BLaER1 treated with 17β-estradiol and CSF1 and Interleukin-3, amounts not matched to agents 10 nM and 100 nM (cell line): ENCODE measurements around the gene ACTN2.

Source experiments
- H3K27ac ChIP-seq, 11 experiments: shearing (Covaris generic); formaldehyde crosslinking; 2 replicates each; pipeline ENCODE4 v1.8.1; 2022
- H3K27me3 ChIP-seq, 11 experiments: shearing (Covaris generic); formaldehyde crosslinking; 2 replicates each; pipeline ENCODE4 v1.8.1; 2022
- H3K36me3 ChIP-seq, 11 experiments: shearing (Covaris generic); formaldehyde crosslinking; 2 replicates each; pipeline ENCODE4 v1.8.1; 2022
- H3K4me1 ChIP-seq, 10 experiments: shearing (Covaris generic); formaldehyde crosslinking; 2 replicates each; pipeline ENCODE4 v1.8.1; 2022
- H3K4me2 ChIP-seq, 11 experiments: shearing (Covaris generic); formaldehyde crosslinking; 2 replicates each; pipeline ENCODE4 v1.8.1; 2022
- H3K4me3 ChIP-seq, 10 experiments: shearing (Covaris generic); formaldehyde crosslinking; 2 replicates each; pipeline ENCODE4 v1.8.1; 2022
- H3K9ac ChIP-seq, 11 experiments: shearing (Covaris generic); formaldehyde crosslinking; 2 replicates each; pipeline ENCODE4 v1.8.1; 2022
- H3K9me3 ChIP-seq, 11 experiments: shearing (Covaris generic); formaldehyde crosslinking; replicated peaks in 1 of 11; 2 replicates each; pipeline ENCODE4 v1.8.1; 2022
- H4K20me1 ChIP-seq, 11 experiments: shearing (Covaris generic); formaldehyde crosslinking; 2 replicates each; pipeline ENCODE4 v1.8.1; 2022
- Cebpa-rat ChIP-seq, 11 experiments: shearing (Covaris generic); IDR thresholded peaks; 2 replicates each; pipeline ENCODE4 v1.8.1; 2022

Gene ACTN2

DNA sequence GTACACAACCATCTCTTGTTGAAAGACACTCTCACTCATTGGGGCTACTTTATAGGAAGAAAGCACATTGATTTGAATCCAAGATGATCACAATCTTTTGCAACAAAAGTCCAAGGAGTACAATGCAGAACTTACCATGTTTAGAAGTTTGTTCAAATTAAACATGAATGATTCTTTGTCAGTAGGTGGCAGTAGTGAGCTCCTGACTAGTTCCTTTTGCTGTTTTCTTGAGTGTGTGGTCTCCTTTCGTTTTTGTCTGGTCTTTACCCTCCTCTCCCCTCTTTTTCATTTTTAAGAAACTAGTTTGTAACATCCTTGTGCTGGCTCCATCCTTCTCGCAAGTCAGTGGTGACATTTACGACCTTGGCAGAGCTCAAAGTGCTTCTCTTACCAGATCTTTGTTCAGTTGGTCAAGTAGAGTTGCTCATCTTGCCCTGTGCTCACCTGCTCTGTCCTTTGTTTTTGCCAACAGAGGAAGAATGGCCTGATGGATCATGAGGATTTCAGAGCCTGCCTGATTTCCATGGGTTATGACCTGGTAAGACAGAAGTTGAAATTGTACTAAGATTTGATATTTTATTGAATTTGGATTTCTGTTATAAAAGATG, 73.1 kb downstream of the ACTN2 start:
- Histone ChIP-seq H3K4me1 (peaks cover 6 to 13% (median 9%) of the 10 kb centered on the region in 10 experiments; a peak in 16 of 20 replicates), H3K9ac (no peak overlapping the region), H3K4me3 (no peak overlapping the region), H3K9me3 (no peaks in the 10 kb centered on the region), H3K27ac (no peak overlapping the region), H4K20me1 (no peaks in the 10 kb centered on the region), H3K36me3 (no peaks in the 10 kb centered on the region), H3K27me3 (no peaks in the 10 kb centered on the region), H3K4me2 (no peak overlapping the region)
- TF ChIP-seq Cebpa-rat (IDR thresholded peaks at IDR 0.05) = no peak

DNA sequence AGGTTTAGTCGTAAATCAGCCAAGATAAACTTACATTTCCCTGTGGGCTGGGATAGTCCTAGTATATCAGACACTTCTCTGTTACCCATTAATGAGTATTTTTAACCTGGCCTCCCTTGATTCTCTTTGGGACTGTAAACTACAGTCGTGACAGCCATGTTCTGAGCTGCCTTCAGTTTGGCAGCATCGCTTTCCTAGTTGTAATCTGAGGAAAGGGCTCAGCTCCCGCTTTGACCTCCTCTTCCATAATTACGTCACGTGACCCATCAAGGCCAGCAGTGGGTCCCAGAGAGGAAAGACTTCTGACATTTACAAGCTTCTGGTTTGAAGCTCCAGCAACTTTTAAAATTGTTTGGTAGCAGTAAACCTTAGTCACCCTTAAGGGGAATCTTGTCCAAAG, 74.2 kb downstream of the ACTN2 start:
- Histone ChIP-seq H3K4me1 (peaks cover 6 to 13% (median 9%) of the 10 kb centered on the region in 10 experiments; a peak in 16 of 20 replicates), H3K4me3 (no peak overlapping the region), H3K27me3 (no peaks in the 10 kb centered on the region)

DNA sequence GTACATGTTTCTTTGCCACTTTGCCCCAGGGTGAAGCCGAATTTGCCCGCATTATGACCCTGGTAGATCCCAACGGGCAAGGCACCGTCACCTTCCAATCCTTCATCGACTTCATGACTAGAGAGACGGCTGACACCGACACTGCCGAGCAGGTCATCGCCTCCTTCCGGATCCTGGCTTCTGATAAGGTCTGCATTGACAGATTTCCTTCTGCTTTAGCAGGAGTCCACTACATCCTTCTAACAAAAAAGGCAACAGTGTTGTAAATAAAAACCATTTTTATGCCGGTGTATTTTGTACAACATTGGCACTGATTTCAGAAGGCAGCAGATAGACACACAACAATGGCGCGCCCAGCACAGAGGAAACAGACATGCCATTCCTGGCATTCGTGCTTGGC, 74.7 kb downstream of the ACTN2 start:
- Histone ChIP-seq H3K4me3 (no peak overlapping the region), H3K9me3 (no peaks in the 10 kb centered on the region), H4K20me1 (no peaks in the 10 kb centered on the region), H3K4me1 (peaks cover 6 to 13% (median 9%) of the 10 kb centered on the region in 10 experiments; a peak in 16 of 20 replicates), H3K36me3 (no peaks in the 10 kb centered on the region), H3K9ac (no peak overlapping the region), H3K27me3 (no peaks in the 10 kb centered on the region), H3K4me2 (no peak overlapping the region), H3K27ac (no peak overlapping the region)
- no peak for TF ChIP-seq Cebpa-rat (IDR thresholded peaks at IDR 0.05)

More for the DNA sequence above, 74.2 kb downstream of the ACTN2 start:
- Histone ChIP-seq H3K9ac (no peak overlapping the region), H3K27ac (no peak overlapping the region), H3K9me3 (no peaks in the 10 kb centered on the region), H3K4me2 (no peak overlapping the region), H4K20me1 (no peaks in the 10 kb centered on the region), H3K36me3 (no peaks in the 10 kb centered on the region)
- TF ChIP-seq Cebpa-rat (IDR thresholded peaks at IDR 0.05) = no peak

DNA sequence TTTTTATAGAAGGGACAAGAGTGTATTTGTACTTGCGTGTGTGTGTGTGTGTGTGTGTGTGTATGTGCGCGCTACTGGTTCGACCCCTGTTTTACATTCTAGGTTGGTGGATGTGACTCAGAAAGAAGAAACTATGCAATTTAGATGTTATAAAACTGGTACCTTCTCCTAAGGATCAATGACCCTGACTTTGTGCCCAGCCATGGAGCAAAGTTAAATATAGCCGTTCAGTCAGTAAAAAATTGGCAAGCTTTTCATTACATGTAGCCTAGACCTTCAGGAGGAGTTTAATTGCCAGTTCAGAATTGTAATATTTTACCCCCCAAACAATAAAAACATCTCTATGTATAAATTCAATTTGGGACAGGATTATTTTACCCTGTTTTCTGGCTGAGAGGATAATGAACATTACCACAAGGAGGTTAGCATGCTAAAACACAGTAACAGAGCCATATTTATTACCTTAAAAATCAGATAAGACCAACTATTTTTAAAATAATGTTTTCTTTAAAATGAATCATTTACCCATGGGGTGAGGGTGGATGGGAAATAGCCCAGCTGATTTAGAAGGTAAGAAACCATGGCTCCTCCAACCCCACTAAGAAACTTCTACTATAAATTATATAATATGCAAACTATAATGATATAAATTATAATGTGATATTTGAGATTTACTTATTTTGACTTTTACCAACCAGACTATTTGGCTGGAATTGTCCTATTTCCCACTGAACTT, 75.3 kb downstream of the ACTN2 start:
- Histone ChIP-seq H3K27me3 (no peaks in the 10 kb centered on the region), H3K4me3 (no peak overlapping the region), H3K27ac (no peak overlapping the region), H3K4me1 (peaks cover 6 to 13% (median 9%) of the 10 kb centered on the region in 10 experiments; a peak in 16 of 20 replicates), H3K9ac (no peak overlapping the region), H4K20me1 (no peaks in the 10 kb centered on the region), H3K9me3 (no peaks in the 10 kb centered on the region), H3K4me2 (no peak overlapping the region), H3K36me3 (no peaks in the 10 kb centered on the region)
- no peak for TF ChIP-seq Cebpa-rat (IDR thresholded peaks at IDR 0.05)

DNA sequence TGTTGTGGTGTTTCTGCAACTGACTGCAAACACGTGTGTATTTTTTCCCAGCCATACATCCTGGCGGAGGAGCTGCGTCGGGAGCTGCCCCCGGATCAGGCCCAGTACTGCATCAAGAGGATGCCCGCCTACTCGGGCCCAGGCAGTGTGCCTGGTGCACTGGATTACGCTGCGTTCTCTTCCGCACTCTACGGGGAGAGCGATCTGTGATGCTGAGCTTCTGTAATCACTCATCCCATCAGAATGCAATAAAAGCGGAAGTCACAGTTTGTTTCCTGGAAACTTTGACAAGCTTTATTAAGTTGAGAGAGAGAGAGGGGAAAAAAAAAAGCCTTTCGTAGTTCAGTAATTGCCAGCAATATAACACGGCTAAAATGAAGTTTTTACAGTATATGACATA, 76.1 kb downstream of the ACTN2 start:
- H3K27me3 ChIP-seq = no peaks in the 10 kb centered on the region
- H3K4me1 ChIP-seq = peaks cover 6 to 13% (median 9%) of the 10 kb centered on the region in 10 experiments; a peak in 16 of 20 replicates
- no peaks in the 10 kb centered on the region for H3K36me3 ChIP-seq
- H3K9ac ChIP-seq = no peak overlapping the region
- H3K9me3 ChIP-seq = no peaks in the 10 kb centered on the region
- H4K20me1 ChIP-seq = no peaks in the 10 kb centered on the region
- peak overlapping the region; percentile 10 to 49 (median 29); a peak in 14 of 22 replicates for H3K4me2 ChIP-seq
- TF ChIP-seq Cebpa-rat (IDR thresholded peaks at IDR 0.05) = no peak
- no peak overlapping the region for H3K27ac ChIP-seq
- no peak overlapping the region for H3K4me3 ChIP-seq

DNA sequence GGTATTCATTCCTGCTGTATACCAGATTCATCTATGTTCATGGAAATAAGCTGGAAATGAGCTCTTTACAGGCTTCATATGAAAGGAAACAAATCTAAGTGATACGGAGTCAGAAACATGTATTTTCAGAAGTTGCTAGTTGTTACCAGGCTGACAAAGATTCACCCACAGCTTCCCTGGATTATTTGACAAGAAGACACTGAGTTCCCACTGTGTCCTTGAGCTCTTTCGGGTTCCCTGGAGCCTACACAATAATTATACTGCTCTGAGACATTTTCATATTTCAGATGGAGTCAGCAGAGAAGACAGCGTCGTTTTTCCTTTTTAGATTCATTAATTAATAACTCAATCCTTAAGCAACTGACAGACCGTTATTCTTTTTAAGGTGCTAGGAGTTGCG, 79.5 kb downstream of the ACTN2 start:
- Histone ChIP-seq H3K27ac (no peak overlapping the region), H4K20me1 (no peaks in the 10 kb centered on the region), H3K9ac (no peak overlapping the region), H3K4me2 (no peak overlapping the region), H3K4me3 (no peak overlapping the region), H3K4me1 (peaks cover 6 to 13% (median 9%) of the 10 kb centered on the region in 10 experiments; a peak in 16 of 20 replicates), H3K9me3 (no peaks in the 10 kb centered on the region), H3K36me3 (no peaks in the 10 kb centered on the region), H3K27me3 (no peaks in the 10 kb centered on the region)
- no peak for TF ChIP-seq Cebpa-rat (IDR thresholded peaks at IDR 0.05)

DNA sequence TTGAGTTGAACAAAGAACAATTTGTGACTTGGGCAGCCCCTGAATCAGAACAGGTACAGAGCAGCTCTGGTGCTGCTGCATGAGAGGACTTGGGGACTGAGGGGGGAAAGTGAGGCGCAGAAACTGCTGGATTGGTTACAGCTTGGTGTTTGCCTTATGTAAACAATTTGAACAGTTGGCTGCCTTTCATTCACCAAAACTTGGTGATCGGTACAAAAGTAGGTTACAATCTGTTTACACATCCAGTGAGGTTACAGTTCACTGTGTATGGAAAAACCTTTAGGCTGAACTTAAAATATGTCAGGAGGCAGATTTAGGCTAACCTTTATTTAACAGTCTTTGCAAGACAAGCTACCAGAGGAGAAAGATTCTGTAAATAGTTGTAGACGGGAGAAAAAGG, 80.2 kb downstream of the ACTN2 start:
- no peak overlapping the region for H3K4me2 ChIP-seq
- no peaks in the 10 kb centered on the region for H4K20me1 ChIP-seq
- H3K9ac ChIP-seq = no peak overlapping the region
- peaks cover 6 to 13% (median 9%) of the 10 kb centered on the region in 10 experiments; a peak in 16 of 20 replicates for H3K4me1 ChIP-seq
- H3K27me3 ChIP-seq = no peaks in the 10 kb centered on the region
- no peak for TF ChIP-seq Cebpa-rat (IDR thresholded peaks at IDR 0.05)
- H3K27ac ChIP-seq = no peak overlapping the region
- no peaks in the 10 kb centered on the region for H3K36me3 ChIP-seq
- no peak overlapping the region for H3K4me3 ChIP-seq
- no peaks in the 10 kb centered on the region for H3K9me3 ChIP-seq

DNA sequence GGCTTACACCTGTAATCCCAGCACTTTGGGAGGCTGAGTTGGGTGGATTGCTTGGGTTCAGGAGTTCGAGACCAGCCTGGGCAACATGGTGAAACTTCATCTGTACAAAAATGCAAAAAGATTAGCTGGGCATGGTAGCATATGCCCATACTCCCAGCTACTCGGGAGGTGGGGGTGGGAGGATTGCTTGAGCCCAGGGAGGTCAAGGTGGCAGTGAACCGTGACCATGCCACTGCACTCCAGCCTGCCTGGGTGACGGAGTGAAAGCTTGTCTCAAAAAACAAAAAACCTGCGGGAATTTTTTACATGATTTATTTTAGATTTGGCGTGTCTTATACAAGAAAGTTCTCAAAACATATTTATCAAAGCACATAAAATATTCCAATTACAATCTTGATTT, 81.0 kb downstream of the ACTN2 start:
- H3K4me2 ChIP-seq = no peak overlapping the region
- H4K20me1 ChIP-seq = no peaks in the 10 kb centered on the region
- no peaks in the 10 kb centered on the region for H3K9me3 ChIP-seq
- no peaks in the 10 kb centered on the region for H3K27me3 ChIP-seq
- no peak overlapping the region for H3K4me3 ChIP-seq
- H3K4me1 ChIP-seq = peaks cover 5 to 10% (median 7%) of the 10 kb centered on the region in 10 experiments; a peak in 16 of 20 replicates
- no peak overlapping the region for H3K27ac ChIP-seq
- no peak for TF ChIP-seq Cebpa-rat (IDR thresholded peaks at IDR 0.05)
- no peaks in the 10 kb centered on the region for H3K36me3 ChIP-seq
- H3K9ac ChIP-seq = no peak overlapping the region

DNA sequence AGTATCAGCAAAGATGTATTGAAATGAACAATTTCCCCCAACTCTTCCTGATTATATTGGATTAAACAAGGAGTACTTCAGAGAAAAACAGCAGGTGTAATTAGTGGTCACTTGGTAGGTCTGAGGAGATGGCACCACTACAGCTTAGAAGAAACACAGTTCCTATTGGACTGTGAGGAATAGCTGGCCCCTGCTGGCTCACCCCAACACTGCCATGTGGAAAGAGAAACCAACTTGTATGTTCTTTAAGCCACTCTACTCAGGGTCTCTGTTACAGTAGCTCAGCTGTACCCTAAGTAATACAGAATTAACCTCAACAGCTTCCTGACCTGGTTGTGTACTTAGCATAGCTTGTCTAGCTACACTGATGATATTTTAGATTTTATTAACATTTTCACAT, 82.3 kb downstream of the ACTN2 start:
- Histone ChIP-seq H3K4me3 (no peak overlapping the region), H3K4me2 (no peak overlapping the region), H3K9ac (no peak overlapping the region), H4K20me1 (no peaks in the 10 kb centered on the region), H3K27ac (no peak overlapping the region), H3K36me3 (no peaks in the 10 kb centered on the region), H3K9me3 (no peaks in the 10 kb centered on the region), H3K4me1 (no peaks in the 10 kb centered on the region), H3K27me3 (no peaks in the 10 kb centered on the region)
- TF ChIP-seq Cebpa-rat (IDR thresholded peaks at IDR 0.05) = no peak
